H1 (cell line): ENCODE data around the gene PDE4D.

Experiments
- ATF2 ChIP-seq: IDR thresholded peaks from 2 replicates; pipeline ENCODE4 v1.6.1; 2012; ENCODE audit warnings: low read length, inconsistent platforms
- CTCF ChIP-seq, 3 experiments: IDR thresholded peaks; 1 replicate in 2 of 3; 2 replicates in 1 of 3; pipeline versions ENCODE4 v1.5.1 to v1.6.1; 2011; ENCODE audit warnings: low read length in 3 of 3, mild to moderate bottlenecking in 3 of 3, inconsistent platforms in 2 of 3, low read depth in 1 of 3, moderate library complexity in 1 of 3; ENCODE audit not compliant: insufficient read depth in 1 of 3; ENCODE audit errors: control extremely low read depth in 1 of 3
- GTF2F1 ChIP-seq: IDR thresholded peaks from 2 replicates; pipeline ENCODE4 v1.6.1; 2012; ENCODE audit warnings: low read depth, low read length, improper control_type of control experiment, borderline replicate concordance
- JUND ChIP-seq: IDR thresholded peaks from 2 replicates; pipeline ENCODE4 v1.6.1; 2011; ENCODE audit warnings: mild to moderate bottlenecking, improper control_type of control experiment, low read length
- NANOG ChIP-seq: IDR thresholded peaks from 2 replicates; pipeline ENCODE4 v1.6.1; 2011; ENCODE audit warnings: low read length, low read depth, mild to moderate bottlenecking, inconsistent platforms; ENCODE audit not compliant: insufficient read depth, poor library complexity, severe bottlenecking
- POLR2AphosphoS5 ChIP-seq: IDR thresholded peaks from 2 replicates; pipeline ENCODE4 v1.6.1; 2011; ENCODE audit warnings: low read depth, low read length
- SP1 ChIP-seq: IDR thresholded peaks from 2 replicates; pipeline ENCODE4 v1.6.1; 2011; ENCODE audit warnings: low read depth, low read length

GRCh38 chr5:58929726-58930125 lies 963.8 kb downstream of the PDE4D start:
- TF ChIP-seq JUND (no peak), NANOG (no peak), GTF2F1 (no peak), SP1 (no peak), CTCF (IDR thresholded peaks at IDR 0.05; ENCODE audit: control extremely low read depth in 1 of 3, insufficient read depth in 1 of 3, low read depth in 1 of 3, low read length in 3 of 3) (no peak), POLR2AphosphoS5 (no peak), ATF2 (no peak)
